IPS DF 6.9 (cell line): Measurements from ENCODE around the gene IL36RN.

ENCODE experiments used
- DNase-seq: peaks from one replicate; pipeline ENCODE4 v3.0.0-alpha.2; 2013; ENCODE audit warnings: low read depth, low spot score
- H3K27ac ChIP-seq: one replicate; pipeline ENCODE4 v1.5.1; 2013; ENCODE audit warnings: low read length, control low read depth
- H3K27me3 ChIP-seq: 2 replicates; pipeline ENCODE4 v1.6.1; 2013; ENCODE audit warnings: mild to moderate bottlenecking, low read length; ENCODE audit not compliant: control insufficient read depth, insufficient read depth
- H3K36me3 ChIP-seq: 2 replicates; pipeline ENCODE4 v1.6.1; 2013; ENCODE audit warnings: low read length; ENCODE audit not compliant: control insufficient read depth, insufficient read depth
- H3K4me1 ChIP-seq: 2 replicates; pipeline ENCODE4 v1.6.1; 2013; ENCODE audit warnings: low read length; ENCODE audit not compliant: control insufficient read depth, insufficient read depth
- H3K4me3 ChIP-seq: 2 replicates; pipeline ENCODE4 v1.5.1; 2013; ENCODE audit warnings: mild to moderate bottlenecking, low read length
- H3K9me3 ChIP-seq: 2 replicates; pipeline ENCODE4 v1.6.1; 2013; ENCODE audit warnings: low read length, inconsistent platforms; ENCODE audit not compliant: control insufficient read depth, insufficient read depth
- WGBS: extraction: QIAGEN DNeasy Blood & Tissue Kit; methylation state at CpG from one replicate; pipeline ENCODE4 v1.1.7; 2013; ENCODE audit warnings: mixed read lengths, missing lambda C conversion rate; ENCODE audit not compliant: insufficient read length, insufficient coverage; 5-methylcytosine and 5-hydroxymethylcytosine counted together

Gene IL36RN

DNA sequence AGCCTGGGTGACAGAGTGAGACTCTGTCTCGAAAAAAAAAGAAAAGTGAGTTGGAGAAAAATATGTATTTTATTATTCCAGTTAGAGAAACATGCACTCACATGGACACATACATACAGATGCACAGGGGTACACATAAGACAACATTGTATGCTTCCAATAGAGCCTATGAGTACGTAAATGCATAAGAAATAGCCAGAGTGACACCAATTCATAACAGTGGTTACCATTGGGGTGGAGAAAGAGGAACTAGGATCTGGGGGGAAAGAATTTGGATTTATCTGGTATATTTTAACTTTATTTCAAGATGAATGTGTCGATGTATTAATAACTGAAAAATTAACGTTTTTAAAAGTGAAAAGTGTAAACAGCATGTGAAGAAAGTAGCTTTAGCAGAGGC lies 37.7 kb upstream of the IL36RN start:
- Histone ChIP-seq H3K4me3 (no peak overlapping the region), H3K36me3 (no peaks in the 10 kb centered on the region), H3K27ac (no peak overlapping the region), H3K9me3 (no peaks in the 10 kb centered on the region), H3K27me3 (no peaks in the 10 kb centered on the region), H3K4me1 (no peaks in the 10 kb centered on the region)
- 100% methylated on average over 2 of the region's 4 CpGs for WGBS
- no peak for DNase-seq

DNA sequence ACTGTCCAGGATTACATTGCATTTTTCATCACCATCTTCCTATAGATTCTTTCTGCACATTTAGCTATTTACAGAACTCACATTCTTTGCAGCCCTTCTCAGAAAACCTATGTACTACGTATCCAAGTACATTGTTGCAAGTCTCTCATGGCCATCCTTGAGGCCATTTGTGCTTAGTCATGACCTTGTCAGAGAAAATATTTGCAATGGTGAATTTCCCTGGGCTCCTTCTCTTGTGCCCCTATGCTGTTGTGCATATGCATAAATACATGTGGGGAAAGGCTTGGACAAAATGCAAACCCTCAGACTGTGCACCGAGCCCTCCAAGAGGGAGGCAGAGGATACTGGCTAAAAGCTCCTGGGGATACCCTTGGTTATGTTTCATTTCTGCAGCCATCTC lies 34.2 kb upstream of the IL36RN start:
- H3K36me3 ChIP-seq = no peaks in the 10 kb centered on the region
- no peaks in the 10 kb centered on the region for H3K27me3 ChIP-seq
- H3K9me3 ChIP-seq = no peaks in the 10 kb centered on the region
- no peak overlapping the region for H3K27ac ChIP-seq
- H3K4me1 ChIP-seq = no peaks in the 10 kb centered on the region; the same call in 1 of the 2 replicates
- DNase-seq = no peak
- no peak overlapping the region for H3K4me3 ChIP-seq
- WGBS = no CpG with 5 or more reads among the region's 2 CpGs

DNA sequence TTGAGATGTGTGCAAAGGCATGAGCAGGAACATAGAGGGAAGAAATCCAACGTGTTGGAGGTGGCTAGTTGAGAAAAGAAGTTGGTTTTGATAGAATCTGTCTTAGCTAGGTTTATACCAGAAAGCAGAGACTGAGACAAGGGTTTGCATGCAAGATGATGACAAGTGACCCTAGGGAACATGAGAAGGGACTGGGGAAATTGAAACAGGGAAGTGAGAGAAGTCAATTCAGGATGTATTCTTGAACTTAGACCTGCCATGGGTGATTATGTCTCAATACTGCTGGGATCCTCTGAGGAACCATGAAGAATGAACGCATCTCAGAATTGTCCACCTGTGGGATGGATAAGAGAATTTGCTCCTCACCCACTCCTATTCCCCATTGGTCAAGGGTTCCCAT lies 33.3 kb upstream of the IL36RN start:
- no peaks in the 10 kb centered on the region for H3K27me3 ChIP-seq
- H3K27ac ChIP-seq = no peak overlapping the region
- H3K4me3 ChIP-seq = no peak overlapping the region
- no peaks in the 10 kb centered on the region for H3K36me3 ChIP-seq
- no peaks in the 10 kb centered on the region for H3K9me3 ChIP-seq
- no peak for DNase-seq
- no peaks in the 10 kb centered on the region; the same call in 1 of the 2 replicates for H3K4me1 ChIP-seq
- WGBS = no CpG with 5 or more reads among the region's 2 CpGs

DNA sequence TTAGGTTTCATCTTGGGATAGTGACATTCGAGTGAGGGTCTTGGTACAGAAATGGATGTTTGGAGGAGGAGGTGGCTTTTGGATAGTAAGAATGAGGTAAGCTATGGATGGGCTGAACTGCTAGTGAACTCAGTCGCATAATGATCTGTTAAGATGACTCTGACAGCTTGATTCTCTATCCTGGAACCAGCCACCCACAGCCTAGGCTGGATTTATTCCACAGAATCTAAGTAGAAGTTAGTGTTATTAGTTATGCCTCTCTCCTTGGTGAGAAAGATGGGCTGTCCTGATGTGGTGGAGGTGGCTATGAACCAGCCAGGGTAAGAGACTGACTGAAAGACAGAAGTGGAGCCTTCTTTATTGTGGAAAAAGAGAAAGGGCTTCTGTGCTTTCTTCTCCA lies 31.3 kb upstream of the IL36RN start:
- H3K4me1 ChIP-seq = no peaks in the 10 kb centered on the region; the same call in 1 of the 2 replicates
- H3K27me3 ChIP-seq = no peaks in the 10 kb centered on the region
- H3K4me3 ChIP-seq = no peak overlapping the region
- no peak overlapping the region for H3K27ac ChIP-seq
- WGBS = no CpG with 5 or more reads among the region's 2 CpGs
- no peak for DNase-seq
- H3K9me3 ChIP-seq = no peaks in the 10 kb centered on the region
- H3K36me3 ChIP-seq = no peaks in the 10 kb centered on the region

DNA sequence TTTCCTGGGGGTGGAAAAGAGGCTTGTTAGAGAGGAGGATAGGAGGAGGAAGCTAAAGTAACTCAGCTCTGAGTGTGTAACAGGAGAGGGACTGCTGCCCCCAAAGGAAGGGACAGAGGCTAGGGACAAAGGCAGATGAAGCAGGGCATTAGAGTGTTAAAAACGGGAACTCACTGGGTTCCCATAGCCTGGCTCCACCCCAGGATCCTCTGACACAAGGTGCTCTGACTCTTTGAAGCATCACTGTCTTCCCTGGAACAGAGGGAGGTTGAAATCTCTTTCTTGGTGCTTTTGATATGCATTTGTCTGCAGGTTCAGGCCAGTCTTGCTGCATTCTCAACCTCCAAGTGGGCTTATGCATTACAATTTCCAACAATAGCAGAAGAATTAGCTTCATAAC lies 30.9 kb upstream of the IL36RN start:
- Histone ChIP-seq H3K4me1 (no peaks in the 10 kb centered on the region; the same call in 1 of the 2 replicates), H3K4me3 (no peak overlapping the region), H3K9me3 (no peaks in the 10 kb centered on the region), H3K27ac (no peak overlapping the region), H3K36me3 (no peaks in the 10 kb centered on the region), H3K27me3 (no peaks in the 10 kb centered on the region)
- WGBS = no CpG with 5 or more reads among the region's 1 CpG
- DNase-seq = no peak

DNA sequence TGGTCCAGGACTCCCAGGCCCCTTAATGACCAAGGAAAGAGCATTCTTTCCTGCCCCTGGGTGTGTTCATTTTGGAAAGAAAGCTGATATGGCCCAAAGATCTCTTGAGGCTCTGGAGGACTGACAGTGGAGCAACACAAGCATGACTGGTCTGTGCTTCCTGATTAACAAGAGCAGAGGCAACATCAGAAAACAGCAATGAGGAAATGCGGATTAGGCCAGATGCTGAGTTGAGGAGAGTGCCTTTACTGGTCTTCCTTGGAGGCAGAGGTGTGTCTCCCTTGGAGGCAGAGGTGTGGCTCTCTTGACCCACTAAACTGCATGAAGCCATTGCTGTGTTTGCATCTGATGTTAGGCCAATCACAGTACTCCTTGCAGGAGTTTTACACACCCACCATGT lies 26.3 kb upstream of the IL36RN start:
- no peaks in the 10 kb centered on the region for H3K9me3 ChIP-seq
- H3K27me3 ChIP-seq = no peaks in the 10 kb centered on the region
- WGBS = no CpG with 5 or more reads among the region's 1 CpG
- H3K4me1 ChIP-seq = no peaks in the 10 kb centered on the region; the same call in 1 of the 2 replicates
- no peak overlapping the region for H3K27ac ChIP-seq
- DNase-seq = no peak
- H3K4me3 ChIP-seq = no peak overlapping the region
- H3K36me3 ChIP-seq = no peaks in the 10 kb centered on the region

DNA sequence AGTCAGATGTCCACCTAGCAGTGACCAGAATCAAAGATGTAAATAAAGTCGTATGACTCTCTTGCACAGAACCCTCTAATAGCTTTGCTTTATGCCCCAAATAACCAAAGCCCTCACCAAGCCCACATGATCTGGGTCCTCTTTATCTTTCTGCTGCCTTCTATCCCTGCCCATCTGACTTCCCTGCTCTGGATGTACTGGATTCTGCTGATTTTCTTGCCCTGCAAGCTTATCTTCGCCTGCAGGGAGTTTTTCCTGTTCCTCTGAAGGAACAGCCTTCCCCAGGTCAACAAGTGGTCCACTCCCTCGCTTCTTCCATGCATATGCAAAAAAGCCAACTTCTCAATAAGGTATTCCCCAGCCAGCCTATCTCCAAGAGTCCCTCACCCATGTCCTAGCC lies 25.0 kb upstream of the IL36RN start:
- Histone ChIP-seq H3K36me3 (no peaks in the 10 kb centered on the region), H3K27me3 (no peaks in the 10 kb centered on the region), H3K9me3 (no peaks in the 10 kb centered on the region), H3K27ac (no peak overlapping the region), H3K4me3 (no peak overlapping the region), H3K4me1 (no peaks in the 10 kb centered on the region)
- no CpG with 5 or more reads among the region's 3 CpGs for WGBS
- DNase-seq = no peak

DNA sequence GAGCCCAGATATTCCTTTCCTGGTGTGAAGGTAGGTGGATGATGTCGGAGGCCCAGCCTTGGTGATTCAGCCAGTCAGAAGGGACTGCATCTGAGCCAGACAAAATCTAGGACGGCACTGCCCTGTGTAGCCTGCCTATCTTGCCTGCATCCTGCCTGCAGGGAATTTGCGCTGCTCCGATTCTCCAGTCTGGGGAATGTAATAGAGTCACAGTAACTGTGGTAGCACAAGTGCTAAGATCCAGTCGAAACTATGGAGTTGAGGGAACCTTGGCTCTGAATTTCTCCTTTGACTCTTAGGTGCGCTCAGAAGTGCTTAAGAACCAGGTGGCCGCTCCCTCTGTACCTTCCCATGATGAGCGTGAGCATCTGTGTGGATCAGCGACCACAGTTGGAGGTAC lies 22.2 kb upstream of the IL36RN start:
- DNase-seq = no peak
- WGBS = no CpG with 5 or more reads among the region's 9 CpGs

DNA sequence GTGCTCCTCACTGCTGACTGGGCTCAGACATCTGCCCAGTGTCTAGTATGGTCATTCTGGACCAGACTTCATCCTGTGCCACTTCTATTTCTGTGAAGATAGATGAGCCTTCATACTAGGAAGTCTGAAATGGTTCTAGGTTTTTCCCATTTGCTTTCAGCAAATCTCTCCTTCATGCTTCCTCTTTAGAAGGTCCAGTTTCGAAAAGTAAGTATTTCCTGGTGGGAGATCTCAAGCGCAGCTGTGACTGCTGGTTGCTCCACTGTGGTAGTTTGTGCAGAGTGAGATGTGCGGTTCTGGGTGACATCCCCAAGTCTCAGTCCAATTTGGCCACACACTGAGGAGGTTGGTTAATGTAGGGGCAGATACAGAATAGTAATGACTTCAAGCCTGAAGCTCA lies 20.7 kb upstream of the IL36RN start:
- Histone ChIP-seq H3K9me3 (no peaks in the 10 kb centered on the region), H3K27ac (no peak overlapping the region), H3K4me1 (no peaks in the 10 kb centered on the region), H3K4me3 (no peak overlapping the region), H3K36me3 (no peaks in the 10 kb centered on the region), H3K27me3 (no peaks in the 10 kb centered on the region)
- no CpG with 5 or more reads among the region's 3 CpGs for WGBS
- no peak for DNase-seq

More for the DNA sequence above, 22.2 kb upstream of the IL36RN start:
- no peak overlapping the region for H3K27ac ChIP-seq
- no peak overlapping the region for H3K4me3 ChIP-seq
- no peaks in the 10 kb centered on the region for H3K27me3 ChIP-seq
- H3K4me1 ChIP-seq = no peaks in the 10 kb centered on the region
- H3K9me3 ChIP-seq = no peaks in the 10 kb centered on the region
- H3K36me3 ChIP-seq = no peaks in the 10 kb centered on the region

DNA sequence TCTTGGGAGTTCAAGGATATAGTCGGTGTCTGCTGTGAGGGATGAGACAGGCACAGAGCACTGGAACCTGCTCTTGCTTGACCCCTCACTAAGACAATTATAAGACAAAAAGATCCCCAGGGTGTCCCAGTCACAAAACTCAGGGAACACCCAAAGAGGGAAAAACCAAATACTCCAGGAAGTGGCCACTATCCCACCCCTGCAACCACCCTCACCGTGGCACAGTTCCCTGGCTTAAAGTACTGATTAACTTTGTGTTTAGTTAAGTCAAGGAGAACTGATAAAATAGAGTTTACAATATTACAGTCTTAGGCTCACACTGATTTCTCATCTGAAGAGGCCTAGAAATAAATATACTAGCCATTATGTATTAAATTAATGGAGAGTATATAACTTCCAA lies 19.8 kb upstream of the IL36RN start:
- WGBS = no CpG with 5 or more reads among the region's 2 CpGs
- no peaks in the 10 kb centered on the region for H3K9me3 ChIP-seq
- no peak overlapping the region for H3K27ac ChIP-seq
- no peak overlapping the region for H3K4me3 ChIP-seq
- no peaks in the 10 kb centered on the region for H3K27me3 ChIP-seq
- no peaks in the 10 kb centered on the region for H3K36me3 ChIP-seq
- no peak for DNase-seq
- H3K4me1 ChIP-seq = no peaks in the 10 kb centered on the region

DNA sequence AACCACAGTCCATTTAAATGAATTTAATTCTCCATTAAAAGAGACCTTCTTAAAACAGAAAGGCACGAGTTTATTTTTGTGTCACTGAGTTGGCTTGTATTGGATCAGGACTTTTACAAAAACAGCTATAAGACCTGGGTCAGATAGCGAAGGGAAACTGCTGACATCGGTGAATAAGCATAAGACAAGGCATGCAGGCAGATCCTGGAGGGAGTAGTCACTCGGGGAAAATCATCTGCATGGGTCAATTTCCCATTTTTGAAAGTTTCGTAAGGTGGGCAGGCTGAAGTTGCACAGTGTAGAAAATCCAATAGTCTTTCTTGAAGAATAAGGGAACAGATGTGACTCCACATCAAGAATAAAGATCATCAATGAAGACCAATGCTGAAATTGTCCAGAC lies 19.3 kb upstream of the IL36RN start:
- DNase-seq = no peak
- Histone ChIP-seq H3K9me3 (no peaks in the 10 kb centered on the region), H3K36me3 (no peaks in the 10 kb centered on the region), H3K27ac (no peak overlapping the region), H3K4me1 (no peaks in the 10 kb centered on the region), H3K27me3 (no peaks in the 10 kb centered on the region), H3K4me3 (no peak overlapping the region)
- WGBS = no CpG with 5 or more reads among the region's 5 CpGs
